ENCODE measurements around the gene PRKAG3.
"Not testable (repeated sequence)": the region's sequence is repeated elsewhere in the genome, so short reads cannot be mapped to it uniquely, and the experiment has no call there.

The PRKAG3 gene

DNA sequence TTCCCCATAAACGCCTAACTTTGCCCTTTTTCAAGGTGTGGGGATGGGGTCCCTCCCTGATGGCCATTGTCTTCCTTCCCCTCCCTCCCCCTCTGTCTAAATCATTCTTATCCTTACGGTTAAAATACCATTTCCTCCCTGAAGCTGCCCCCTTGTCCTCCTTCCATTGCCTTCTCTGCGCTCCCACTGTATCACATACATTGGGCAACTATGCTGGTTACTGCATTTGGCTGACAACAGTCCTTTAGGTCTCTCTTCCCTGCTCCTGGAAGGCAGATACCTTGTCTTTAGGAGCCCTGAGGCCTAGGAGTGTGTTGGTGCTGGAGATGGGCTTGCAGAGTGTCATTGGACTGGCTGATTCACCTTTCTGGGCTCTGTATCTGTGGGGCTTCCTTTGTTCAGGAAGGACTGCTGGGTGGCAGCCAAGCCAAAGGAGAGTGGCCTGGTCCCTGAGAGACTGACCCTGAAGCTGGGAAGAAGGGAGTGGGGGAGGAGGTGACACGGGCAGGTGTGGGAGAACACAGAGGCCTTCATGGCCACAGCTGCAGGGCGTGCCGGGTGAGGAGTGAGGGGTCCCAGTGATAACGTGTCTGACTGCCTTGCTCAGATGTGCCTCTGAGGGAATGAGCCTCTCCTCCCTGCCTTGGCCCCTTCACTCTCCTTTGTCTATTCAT lies 30.2 kb upstream of the PRKAG3 start:
- no peak for DNase-seq

DNA sequence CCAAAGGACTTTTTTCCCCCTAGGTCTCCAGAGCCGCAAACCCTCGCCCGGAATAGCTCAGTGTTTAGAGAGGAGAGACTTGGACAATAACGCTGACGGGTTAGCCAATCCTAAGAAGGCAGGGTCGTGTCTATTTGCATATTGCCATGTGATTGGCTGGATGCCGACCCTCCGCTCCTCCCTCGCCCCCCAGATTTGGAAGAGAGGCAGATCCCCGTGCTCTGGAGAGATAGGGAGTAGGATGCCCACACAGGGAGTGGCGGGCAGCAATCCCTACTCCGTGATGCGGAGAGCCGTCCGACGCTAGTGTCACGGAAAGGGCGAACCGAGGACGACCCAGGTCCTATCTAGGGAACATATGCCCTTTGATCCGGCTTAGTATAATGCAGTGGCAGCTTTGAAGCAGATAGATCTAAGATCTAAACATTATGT lies 29.4 kb upstream of the PRKAG3 start:
- DNase-seq, result no peak

DNA sequence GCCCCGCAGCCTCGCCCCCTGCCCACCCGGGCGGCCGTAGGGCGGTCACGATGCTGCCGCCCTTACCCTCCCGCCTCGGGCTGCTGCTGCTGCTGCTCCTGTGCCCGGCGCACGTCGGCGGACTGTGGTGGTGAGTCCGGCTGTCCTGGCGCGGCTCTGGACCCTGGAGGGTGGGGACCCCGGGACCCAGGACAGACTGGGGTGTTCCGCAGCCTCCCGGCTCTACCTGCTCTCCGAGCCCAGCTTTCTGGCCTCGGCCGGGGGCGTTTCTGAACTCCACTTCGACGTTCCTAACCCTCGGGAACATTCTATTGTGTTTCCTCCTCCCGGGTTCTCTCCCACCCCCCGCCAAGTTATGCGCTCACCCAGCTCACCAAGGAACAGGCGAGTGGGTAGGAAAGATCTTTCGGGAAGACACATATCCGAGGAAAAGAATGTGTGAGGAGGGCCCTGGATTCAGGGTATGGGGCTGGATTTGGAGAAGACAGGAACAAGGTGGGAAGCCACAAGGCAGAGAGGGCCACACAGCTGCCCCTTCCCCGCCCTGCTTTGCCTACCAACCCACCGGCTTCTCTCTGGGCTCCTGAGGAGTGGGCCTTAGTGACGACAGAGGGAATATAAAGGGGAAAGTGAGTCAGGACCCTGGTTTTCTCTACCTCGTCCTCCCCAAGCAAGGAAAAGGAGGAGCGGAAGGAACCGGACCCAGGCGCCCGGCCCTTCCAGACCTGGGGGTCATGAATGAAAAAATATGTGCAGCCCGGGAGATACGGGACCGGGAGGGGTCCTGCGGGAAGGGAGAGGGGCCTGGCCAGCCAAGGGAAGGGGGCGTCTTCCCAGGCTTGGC lies 28.6 kb upstream of the PRKAG3 start:
- no peak for DNase-seq

DNA sequence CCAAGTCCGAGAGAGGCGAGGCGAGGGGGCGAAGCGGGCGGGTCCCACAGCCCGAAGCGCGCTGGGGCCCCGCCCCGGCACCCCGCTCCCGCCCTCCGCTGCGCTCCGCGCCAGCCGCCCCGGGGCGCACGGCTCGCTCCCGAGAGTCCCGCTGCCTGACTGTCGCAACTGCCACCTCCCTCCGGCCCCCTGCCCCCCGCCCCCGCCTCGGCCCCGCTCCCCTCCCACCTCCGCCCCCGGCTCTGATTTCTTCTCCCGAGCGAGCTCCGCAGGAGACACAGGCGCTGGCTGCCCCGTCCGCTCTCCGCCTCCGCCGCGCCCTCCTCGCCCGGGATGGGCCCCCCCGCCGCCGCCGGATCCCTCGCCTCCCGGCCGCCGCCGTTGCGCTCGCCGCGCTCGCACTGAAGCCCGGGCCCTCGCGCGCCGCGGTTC lies 28.0 kb upstream of the PRKAG3 start, which contains the start of gene WNT6:
TSS of gene WNT6 (plus strand) at position 250 of the 432 bp plus-strand sequence. CDS start 233 bp downstream, outside the sequence.
- DNase-seq, result no peak

DNA sequence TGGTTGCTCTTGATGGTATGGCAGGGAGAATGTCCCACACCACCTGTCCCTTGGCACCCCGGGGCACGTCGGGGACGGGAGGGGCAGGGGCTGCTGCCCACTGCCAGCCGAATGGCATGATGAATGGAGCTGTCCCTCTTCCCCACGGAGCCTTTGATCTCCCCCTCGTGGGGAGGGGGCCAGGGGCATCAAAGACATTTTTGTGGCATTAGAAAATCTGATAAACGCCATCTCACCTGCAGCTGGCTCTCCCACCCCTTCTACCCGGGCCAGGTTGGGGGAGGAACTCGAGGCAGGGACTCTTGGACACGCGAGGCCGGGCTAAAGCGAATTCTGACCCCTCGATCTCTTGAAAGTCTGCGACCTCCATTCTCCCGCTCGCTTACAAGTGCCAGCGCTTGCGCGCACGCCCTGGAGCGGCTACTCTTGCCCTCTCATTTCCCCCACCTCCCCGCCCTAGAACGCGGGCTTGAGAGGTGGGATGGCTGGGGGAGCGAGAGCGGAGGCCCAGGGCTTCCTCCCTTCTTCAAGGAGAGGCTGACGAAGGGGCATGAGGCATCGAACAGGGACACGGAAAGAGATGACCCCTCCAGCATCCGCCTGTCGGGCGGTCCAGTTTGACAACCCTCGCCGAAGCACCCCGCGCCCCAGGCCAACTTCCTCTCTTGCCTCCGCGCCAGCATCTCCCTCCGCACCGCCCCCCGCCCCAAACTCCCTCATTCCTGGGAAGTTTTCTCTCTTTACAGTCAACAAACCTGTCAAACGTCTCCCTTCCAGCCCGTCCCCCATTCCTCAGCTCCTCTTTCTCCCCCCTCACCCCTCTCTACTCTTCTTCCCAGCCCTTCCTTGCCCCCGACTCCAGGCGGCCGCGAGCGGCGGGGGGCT lies 27.3 kb upstream of the PRKAG3 start:
- DNase-seq, result no peak

DNA sequence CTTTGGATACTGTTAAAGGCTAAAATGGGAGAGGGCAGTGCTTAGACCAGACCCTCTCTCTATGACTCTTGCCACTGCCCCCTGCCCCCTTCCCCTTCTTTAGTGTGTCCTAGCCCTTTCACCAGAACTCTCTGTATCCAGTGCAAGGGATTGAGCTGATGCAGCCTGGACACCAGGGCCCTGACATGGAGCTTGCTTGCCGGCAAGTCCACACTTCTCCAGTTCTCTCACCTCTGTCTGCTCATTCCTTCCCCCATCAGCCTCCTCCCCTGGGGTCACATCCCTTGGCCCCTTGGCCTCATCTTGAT lies 26.5 kb upstream of the PRKAG3 start:
- no peak for DNase-seq

DNA sequence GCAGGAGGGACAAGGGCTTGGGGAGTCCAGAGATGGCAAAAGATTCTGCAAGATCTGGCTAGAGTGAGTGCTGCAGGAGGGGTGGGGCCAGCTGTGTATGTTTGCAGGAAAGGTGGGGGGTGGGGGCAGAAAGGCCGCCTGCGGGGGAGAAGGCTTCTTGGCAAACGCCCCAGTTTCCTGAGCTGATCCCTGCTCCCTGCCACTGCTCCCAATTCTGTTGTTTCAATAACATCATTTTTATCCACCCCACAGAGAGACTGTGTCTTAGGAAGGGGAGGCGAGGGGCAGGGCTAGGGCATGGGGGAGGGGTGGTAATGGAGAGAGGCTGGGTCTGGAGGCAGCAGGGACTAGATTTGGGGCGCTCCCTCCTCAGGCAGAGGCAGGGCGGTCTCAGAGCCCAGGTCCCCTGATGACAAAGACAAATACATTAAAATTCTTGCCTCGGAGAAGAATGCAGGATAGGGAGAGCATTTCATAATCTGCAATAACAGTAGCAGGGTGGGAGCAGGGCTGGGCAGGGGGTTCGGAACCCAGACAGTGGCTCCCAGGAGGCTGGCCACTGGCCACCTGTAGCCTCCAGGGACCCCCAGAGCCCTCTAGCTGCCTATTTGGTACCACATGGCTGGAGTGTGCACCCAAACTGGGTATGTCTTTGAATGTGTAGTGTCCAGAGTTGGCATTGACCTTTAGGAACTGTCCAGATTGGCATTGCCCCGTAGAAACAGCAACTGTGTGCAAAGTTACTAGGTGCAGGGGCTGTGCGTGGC lies 26.0 kb upstream of the PRKAG3 start:
- no peak for DNase-seq

DNA sequence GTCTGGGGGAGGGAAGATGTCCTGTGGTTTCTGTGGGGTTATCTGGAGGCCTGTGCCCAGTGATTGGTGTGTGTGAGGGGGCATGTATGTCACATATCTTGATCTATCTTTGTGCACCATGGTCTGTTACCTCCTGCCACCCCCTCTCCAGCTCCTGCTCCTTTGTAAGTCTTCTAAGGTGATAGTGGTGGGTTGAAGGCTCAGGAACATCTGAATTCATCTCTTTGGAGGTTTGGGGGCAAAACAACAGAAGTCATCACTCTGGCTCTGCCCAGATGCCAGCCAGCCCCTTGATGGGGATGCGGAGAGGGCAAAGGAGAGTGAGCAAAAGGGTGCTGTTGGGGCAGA lies 25.3 kb upstream of the PRKAG3 start:
- DNase-seq, result no peak

DNA sequence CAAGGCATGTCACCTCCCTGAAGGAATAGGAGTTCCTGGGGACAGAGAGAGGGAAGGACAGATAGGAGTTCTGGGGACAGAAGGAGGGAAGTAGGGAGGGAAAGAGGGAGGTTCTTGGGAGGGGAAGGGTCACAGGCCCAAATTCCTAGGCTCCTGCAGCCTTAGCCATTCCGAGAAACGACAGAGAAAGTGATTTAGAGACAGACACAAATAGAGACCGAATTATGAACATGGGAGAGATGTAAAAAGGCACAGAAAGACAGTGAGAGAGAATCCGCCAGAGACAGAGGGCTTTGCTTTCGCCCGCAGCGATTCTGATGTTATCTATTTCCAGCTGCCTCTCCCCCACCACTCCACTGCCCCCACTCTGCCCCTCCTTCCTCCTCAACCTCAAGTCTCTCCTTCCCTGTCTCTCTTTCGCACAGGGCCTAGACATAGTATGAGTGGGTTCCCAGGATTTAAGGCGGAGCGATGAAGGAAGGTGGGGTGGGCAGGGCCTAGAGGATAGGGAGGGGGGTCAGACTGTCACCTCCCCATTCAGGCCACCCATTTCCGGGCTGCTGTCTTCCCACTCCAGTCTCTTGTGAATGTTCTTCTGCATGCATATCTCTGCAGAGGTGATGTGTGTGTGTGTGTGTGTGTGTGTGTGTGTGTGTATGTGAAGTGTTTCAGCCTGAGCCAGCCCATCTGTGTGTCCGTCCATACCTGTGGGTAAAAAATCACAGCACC lies 24.7 kb upstream of the PRKAG3 start:
- DNase-seq, result no peak

DNA sequence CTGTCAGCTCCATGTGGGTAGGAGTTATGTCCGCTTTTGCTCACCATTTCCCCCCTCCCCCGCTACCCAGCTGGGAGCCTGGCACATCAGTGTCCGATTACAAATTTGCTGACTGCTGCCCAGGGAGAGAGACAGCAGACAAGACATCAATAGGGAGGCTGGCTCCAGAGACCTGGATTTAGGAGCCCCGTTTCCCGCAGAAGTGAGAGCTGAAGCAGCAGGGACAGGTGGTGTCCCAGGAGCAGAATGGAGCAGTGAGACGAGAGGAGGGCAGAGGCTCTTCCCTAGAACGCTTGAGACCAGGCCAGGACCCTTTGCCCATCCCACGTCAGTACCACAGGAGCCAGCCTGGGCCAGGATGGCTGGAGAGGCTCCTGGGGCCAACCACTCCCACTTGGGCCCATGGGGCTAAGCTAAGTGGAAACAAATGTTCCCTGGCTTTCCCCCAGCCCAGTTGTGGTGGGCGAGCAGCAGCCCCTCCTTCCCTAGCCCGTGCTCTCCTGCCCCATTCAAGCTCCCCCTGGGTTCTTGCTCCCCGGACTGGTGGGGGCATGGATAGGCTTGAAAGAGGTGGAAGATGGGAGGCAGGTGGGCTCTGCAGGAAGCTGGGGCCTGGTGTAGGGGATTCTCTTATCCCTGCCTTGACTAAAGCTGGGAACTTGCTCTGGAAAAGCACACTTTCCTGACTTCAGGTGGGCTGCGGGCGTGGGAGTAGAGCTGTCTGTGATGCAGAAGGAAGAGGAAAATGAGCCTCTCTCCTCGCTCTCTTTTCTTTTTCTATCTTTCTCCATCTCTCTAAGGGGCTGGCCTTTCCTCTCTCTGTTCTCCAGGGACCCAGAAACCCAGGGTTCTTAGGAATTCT lies 23.9 kb upstream of the PRKAG3 start:
- DNase-seq, result no peak

DNA sequence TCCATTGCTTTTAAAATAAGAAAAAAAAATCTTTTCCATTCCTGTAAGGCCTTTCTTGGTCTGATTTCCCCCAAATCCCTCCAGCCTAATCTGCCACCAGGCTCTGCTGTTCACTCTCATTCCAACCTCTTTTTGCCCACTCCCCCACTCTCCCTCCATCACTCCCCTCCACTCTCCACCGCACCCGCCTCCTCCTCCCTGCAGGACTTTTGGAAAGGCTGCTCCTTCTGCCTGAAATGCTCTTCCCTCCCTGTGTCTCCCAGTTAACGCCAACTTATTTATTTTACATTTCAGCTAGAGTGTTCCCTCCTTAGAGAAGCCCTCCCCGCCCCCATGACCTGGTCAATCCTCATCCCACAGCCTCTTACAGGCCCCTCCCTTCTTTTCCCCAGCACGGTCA lies 23.3 kb upstream of the PRKAG3 start:
- no peak for DNase-seq

DNA sequence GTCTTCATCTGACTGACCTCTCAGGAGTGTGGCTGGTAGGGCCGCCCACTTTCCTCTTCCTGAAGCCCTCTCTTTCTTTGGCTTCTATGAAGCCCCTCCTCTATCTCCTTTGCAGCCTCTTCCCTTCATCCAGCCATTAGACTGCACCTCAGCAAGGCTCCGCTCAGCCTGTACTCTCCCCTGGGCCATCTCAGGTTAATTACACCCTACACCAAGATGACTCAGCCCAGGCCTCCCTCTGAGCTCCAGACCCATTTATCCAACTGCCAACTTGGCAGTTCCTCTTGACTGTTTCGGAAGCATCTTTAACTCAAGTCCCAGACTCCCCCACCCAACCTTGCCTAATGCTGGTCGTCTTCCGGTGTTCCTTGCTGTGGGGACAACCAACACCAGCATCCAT lies 22.2 kb upstream of the PRKAG3 start:
- no peak for DNase-seq

DNA sequence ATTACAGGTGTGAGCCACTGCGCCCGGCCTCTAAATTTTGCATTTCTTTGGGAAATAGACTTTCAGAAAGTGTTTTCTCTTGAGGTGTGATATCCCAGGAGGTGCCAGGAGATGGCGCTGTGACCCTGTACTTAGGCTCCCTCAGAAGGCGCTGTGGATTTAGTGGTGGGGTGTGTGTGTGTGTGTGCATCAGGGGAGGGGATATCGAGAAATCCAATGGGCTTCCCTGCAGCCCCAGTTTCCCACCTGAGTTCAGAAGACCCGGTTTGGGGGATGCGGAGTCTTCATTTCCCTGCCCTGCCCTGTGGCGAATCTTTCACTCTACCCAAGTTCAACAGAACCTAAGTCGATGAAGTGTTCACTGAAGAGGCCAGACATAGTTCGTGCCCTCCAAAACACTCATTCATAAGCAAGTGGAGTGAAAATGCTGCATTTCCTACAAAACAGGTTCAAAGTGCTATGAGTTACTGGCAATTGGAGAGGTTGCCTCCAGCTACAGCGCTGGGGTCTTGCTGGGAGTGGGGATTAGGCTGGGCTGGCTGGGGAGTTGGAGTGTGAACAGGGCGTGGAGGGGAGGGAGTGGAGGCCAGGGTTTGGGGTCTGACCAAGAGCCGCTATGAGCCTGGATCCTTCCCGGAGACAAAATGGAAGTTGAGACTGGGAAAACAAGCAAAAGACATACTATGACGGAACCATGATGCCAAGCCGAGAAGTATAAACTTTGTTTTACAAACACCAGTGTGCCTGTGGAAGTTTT lies 21.5 kb upstream of the PRKAG3 start:
- no peak for DNase-seq

DNA sequence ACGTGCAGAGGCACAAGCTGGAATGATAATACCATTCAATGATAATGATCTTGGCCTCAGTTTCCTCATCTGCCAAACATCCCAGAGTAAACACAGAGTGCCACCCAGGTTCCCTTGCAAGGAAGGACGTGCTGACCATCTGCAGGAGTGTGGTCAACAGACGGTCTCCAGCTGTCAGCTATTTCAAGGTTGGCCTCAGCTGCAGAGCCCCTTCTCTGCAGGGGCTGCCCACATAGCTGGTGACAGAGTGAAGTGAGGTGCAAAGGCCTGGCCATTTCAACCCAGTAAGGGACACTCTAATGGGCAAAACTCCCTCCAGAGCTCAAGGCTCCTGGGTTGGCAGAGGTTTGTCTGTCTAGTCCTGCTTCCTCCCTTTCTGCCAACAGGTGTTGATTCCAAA lies 19.7 kb upstream of the PRKAG3 start:
- no peak for DNase-seq

DNA sequence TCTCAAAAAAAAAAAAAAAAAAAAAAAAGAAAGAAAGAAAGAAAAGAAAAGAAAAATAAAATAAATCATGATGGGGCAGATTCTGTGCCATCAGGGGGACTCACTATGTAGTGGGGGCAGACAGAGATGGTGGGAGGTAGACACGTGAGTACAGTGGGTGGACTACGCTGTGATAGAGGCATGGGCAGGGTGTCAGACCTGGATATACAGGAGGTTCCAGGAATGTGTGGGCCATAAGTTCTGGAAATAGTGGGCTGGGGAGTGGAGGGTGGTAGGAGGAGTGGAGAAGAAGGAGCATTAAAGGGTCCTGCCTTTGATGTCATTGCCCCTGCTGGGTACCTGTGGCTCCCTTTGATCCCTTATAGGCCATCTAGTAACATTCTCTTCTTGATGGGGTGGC lies 19.2 kb upstream of the PRKAG3 start:
- no peak for DNase-seq

DNA sequence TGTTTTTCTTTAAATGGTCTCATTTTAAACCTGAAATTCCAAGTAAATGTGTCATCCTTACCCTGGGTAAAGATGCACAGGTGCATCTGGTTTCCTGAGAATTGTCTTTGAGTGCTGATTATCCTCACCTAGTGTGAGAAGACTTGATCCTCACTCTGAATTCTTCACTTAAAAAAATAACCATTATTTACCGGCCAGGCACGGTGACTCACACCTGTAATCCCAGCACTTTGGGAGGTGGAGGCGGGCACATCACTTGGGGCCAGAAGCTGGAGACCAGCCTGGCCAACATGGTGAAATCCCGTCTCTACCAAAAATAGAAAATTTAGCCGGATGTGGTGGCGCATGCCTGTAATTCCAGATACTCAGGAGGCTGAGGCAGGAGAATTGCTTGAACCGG lies 18.1 kb upstream of the PRKAG3 start:
- no peak for DNase-seq

DNA sequence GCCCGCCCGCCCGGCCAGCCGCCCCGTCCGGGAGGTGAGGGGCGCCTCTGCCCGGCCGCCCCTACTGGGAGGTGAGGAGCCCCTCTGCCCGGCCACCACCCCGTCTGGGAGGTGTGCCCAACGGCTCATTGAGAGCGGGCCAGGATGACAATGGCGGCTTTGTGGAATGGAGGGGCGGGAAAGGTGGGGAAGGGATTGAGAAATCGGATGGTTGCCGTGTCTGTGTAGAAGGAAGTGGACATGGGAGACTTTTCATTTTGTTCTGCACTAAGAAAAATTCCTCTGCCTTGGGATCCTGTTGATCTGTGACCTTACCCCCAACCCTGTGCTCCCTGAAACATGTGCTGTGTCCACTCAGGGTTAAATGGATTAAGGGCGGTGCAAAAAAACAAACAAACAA lies 15.4 kb upstream of the PRKAG3 start:
- DNase-seq, result not testable (repeated sequence)

DNA sequence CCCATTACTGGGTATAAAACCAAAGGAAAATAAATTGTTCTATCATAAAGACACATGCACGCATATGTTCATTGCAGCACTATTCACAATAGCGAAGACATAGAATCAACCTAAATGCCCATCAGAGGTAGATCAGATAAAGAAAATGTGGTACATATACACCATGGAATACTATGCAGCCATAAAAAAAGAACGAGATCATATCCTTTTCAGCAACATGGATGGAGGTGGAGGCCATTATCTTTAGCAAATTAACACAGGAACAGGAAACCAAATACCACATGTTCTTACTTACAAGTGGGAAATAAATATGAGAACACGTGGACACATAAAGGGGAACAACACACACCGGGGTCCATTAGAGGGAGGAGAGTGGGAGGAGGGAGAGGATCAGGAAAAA lies 12.7 kb upstream of the PRKAG3 start:
- not testable (repeated sequence) for DNase-seq

DNA sequence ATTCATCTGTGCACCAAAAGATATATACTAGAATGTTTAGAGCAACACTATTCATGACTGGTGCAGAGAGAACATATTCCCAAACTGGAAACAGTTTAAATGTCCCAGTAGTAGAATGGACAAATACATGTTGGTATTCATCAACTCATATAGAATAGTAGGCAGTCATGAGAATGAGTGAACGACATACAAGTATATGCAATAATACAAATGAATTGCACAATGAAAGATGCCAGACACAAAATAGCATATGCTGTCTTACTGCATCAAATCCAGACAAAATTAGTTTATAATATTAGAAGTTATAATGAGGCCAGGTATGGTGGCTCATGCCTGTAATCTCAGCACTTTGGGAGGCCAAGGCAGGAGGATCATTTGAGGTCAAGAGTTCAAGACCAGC lies 8.3 kb upstream of the PRKAG3 start:
- no peak for DNase-seq

DNA sequence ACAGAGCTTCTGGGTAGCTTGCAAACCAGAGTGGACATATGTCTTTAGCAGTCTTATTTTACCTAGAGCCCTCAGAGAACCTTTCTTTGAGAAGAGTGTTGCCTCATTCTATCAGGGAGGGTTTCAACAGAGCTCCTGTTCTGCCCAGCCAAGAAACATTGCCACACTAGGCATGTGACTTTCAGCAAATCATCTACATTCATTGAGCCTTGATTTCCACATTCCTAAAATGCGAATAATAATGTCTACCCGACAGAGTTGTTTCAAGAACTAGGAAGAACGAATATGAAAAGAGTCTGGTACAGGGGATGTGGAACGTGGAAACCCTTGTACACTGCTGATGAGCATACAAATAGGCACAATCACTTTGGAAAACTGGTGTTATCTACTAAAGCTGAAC lies 7.8 kb upstream of the PRKAG3 start:
- no peak for DNase-seq
